Uterus (tissue), 4 donors: ENCODE data around the gene DDX31. TPM values are rescaled to one million over a fixed set of nuclear protein-coding genes. Genes with fewer than 3 reads are reported as not detected.

Experiments
- DNase-seq, 2 donors: peaks; one replicate each; pipeline ENCODE4 v3.0.0-alpha.2; 2019 to 2020
- H3K27ac ChIP-seq, 2 donors: fragments of 200-600 bp; sonication (generic); 1 replicate in 1 of 2; 2 replicates in 1 of 2; pipeline ENCODE4 v1.5.1; 2016 to 2018
- H3K27me3 ChIP-seq, 2 donors: fragments of 200-600 bp; sonication (generic); one replicate each; pipeline ENCODE4 v1.5.1; 2018 to 2019; ENCODE audit warnings: control low read depth in 1 of 2
- H3K36me3 ChIP-seq, 2 donors: fragments of 200-600 bp; sonication (generic); one replicate each; pipeline ENCODE4 v1.5.1; 2019; ENCODE audit warnings: control low read depth in 1 of 2
- H3K4me1 ChIP-seq, 2 donors: fragments of 200-600 bp; sonication (generic); one replicate each; pipeline ENCODE4 v1.5.1; 2018 to 2019; ENCODE audit warnings: control low read depth in 1 of 2
- H3K4me3 ChIP-seq, 2 donors: fragments of 200-600 bp; sonication (generic); 1 replicate in 1 of 2; 2 replicates in 1 of 2; pipeline ENCODE4 v1.5.1; 2018 to 2019; ENCODE audit warnings: mild to moderate bottlenecking in 1 of 2
- H3K9me3 ChIP-seq, 2 donors: fragments of 200-600 bp; sonication (generic); one replicate each; pipeline ENCODE4 v1.5.1; 2019; ENCODE audit warnings: control low read depth in 1 of 2
- CTCF ChIP-seq, 4 experiments: fragments of 200-600 bp in 2 of 4; fragments of 450-650 bp in 2 of 4; sonication (generic) in 2 of 4; IDR thresholded peaks; one replicate each; pipeline ENCODE4 v1.5.1; 2016 to 2019; ENCODE audit warnings: antibody characterized with exemption in 4 of 4, mild to moderate bottlenecking in 2 of 4, moderate library complexity in 1 of 4
- POLR2A ChIP-seq, 2 donors: fragments of 450-650 bp; IDR thresholded peaks; one replicate each; pipeline ENCODE4 v1.6.1; 2016; ENCODE audit warnings: antibody characterized with exemption in 2 of 2, mild to moderate bottlenecking in 1 of 2, moderate library complexity in 1 of 2
- intact Hi-C: fragments of 100-400 bp; cut with DNase I; formaldehyde crosslinking; loops from one replicate; pipeline ENCODE4 v1.15.1; 2023; ENCODE audit warnings: low total_unique reads
- total RNA-seq, 4 donors: library from RNA; depleted of rRNA in 3 of 4; stranded (reverse); fragments of >200 nt in 3 of 4; gene quantifications; one replicate each; pipeline versions ENCODE4 v1.1.0 to v1.2.4, GENCODE V29; 2014 to 2023
- donor health status: DM: yes; HTN: yes; CAD: no.

The DDX31 gene
- total RNA-seq, 4 donors from 2014 or later, result 5.9 to 17.7 (median 10.5) TPM

GRCh38 chr9:132586830-132587591 lies 82.8 kb downstream of the DDX31 start:
- no peaks in the 10 kb centered on the region for H3K4me1 ChIP-seq
- no peak for TF ChIP-seq POLR2A (IDR thresholded peaks at IDR 0.05)
- no peak for TF ChIP-seq CTCF (IDR thresholded peaks at IDR 0.05)
- no peaks in the 10 kb centered on the region for H3K9me3 ChIP-seq
- no peak overlapping the region for H3K4me3 ChIP-seq
- intact Hi-C loops, result no loop called here
- peaks cover 12 to 72% of the 10 kb centered on the region in 2 donors for H3K27me3 ChIP-seq
- H3K36me3 ChIP-seq, result no peaks in the 10 kb centered on the region
- H3K27ac ChIP-seq, result no peak overlapping the region
- no peak for DNase-seq

GRCh38 chr9:132585954-132586829 lies 83.6 kb downstream of the DDX31 start:
- Histone ChIP-seq H3K27ac (no peak overlapping the region), H3K4me1 (no peaks in the 10 kb centered on the region), H3K27me3 (peaks cover 12 to 79% of the 10 kb centered on the region in 2 donors), H3K9me3 (no peaks in the 10 kb centered on the region), H3K36me3 (no peaks in the 10 kb centered on the region), H3K4me3 (no peak overlapping the region)
- no peak for DNase-seq
- intact Hi-C loops, result no loop called here
- TF ChIP-seq POLR2A (IDR thresholded peaks at IDR 0.05) (no peak), CTCF (IDR thresholded peaks at IDR 0.05) (no peak)

GRCh38 chr9:132584601-132585560 lies 84.9 kb downstream of the DDX31 start:
- no peaks in the 10 kb centered on the region for H3K9me3 ChIP-seq
- H3K27me3 ChIP-seq, result peaks cover 23 to 89% of the 10 kb centered on the region in 2 donors
- DNase-seq, result no peak
- TF ChIP-seq CTCF (IDR thresholded peaks at IDR 0.05) (no peak), POLR2A (IDR thresholded peaks at IDR 0.05) (no peak)
- no peak overlapping the region for H3K4me3 ChIP-seq
- no peak overlapping the region for H3K27ac ChIP-seq
- no peaks in the 10 kb centered on the region for H3K4me1 ChIP-seq
- no peaks in the 10 kb centered on the region for H3K36me3 ChIP-seq
- intact Hi-C loops, result no loop called here

- DNase-seq, result no peak
- H3K27ac ChIP-seq, result no peak overlapping the region
- intact Hi-C loops, result no loop called here
- H3K9me3 ChIP-seq, result no peaks in the 10 kb centered on the region
- H3K4me3 ChIP-seq, result no peak overlapping the region
- TF ChIP-seq CTCF (IDR thresholded peaks at IDR 0.05) (no peak), POLR2A (IDR thresholded peaks at IDR 0.05) (no peak)
- H3K4me1 ChIP-seq, result no peaks in the 10 kb centered on the region
- peaks cover 33 to 91% of the 10 kb centered on the region in 2 donors for H3K27me3 ChIP-seq
- no peaks in the 10 kb centered on the region for H3K36me3 ChIP-seq
These were observed 86.0 kb downstream of the DDX31 start for GRCh38 chr9:132583584-132584304.
